ENCODE data around the gene KNOP1. TPM values are rescaled to one million over a fixed set of nuclear protein-coding genes. Genes with fewer than 3 reads are reported as not detected.

Gene KNOP1
- total RNA-seq, 1 donor from 2014 or later, result 77.9 TPM

GRCh38 chr16:19704321-19705145 lies 13.5 kb downstream of the KNOP1 start:
- H3K36me3 Mint-ChIP-seq (ENCODE audit: low read depth), result peaks cover 31% of the 10 kb centered on the region
- no peaks in the 10 kb centered on the region for H3K9me3 Mint-ChIP-seq
- H3K4me1 Mint-ChIP-seq, result peaks cover 9% of the 10 kb centered on the region
- DNase-seq (ENCODE audit: low read depth, low spot score), result no peak
- H3K27me3 Mint-ChIP-seq (ENCODE audit: low read depth), result no peaks in the 10 kb centered on the region
- no peak overlapping the region for H3K4me3 Mint-ChIP-seq
- TF ChIP-seq CTCF (conservative IDR thresholded peaks at IDR 0.05), result no peak
- H3K27ac Mint-ChIP-seq (ENCODE audit: unreplicated experiment), result no peak overlapping the region

- no peaks in the 10 kb centered on the region for H3K9me3 Mint-ChIP-seq
- DNase-seq (ENCODE audit: low read depth, low spot score), result no peak
- H3K4me1 Mint-ChIP-seq, result peaks cover 4% of the 10 kb centered on the region
- no peak overlapping the region for H3K4me3 Mint-ChIP-seq
- peak overlapping the region; percentile 54 for H3K27ac Mint-ChIP-seq (ENCODE audit: unreplicated experiment)
- H3K27me3 Mint-ChIP-seq (ENCODE audit: low read depth), result no peaks in the 10 kb centered on the region
- TF ChIP-seq CTCF (conservative IDR thresholded peaks at IDR 0.05), result no peak
- H3K36me3 Mint-ChIP-seq (ENCODE audit: low read depth), result peaks cover 31% of the 10 kb centered on the region
Measured at GRCh38 chr16:19703172-19703889, 14.7 kb downstream of the KNOP1 start.

- TF ChIP-seq CTCF (conservative IDR thresholded peaks at IDR 0.05), result no peak
- no peak overlapping the region for H3K27ac Mint-ChIP-seq (ENCODE audit: unreplicated experiment)
- no peak overlapping the region for H3K4me3 Mint-ChIP-seq
- H3K9me3 Mint-ChIP-seq, result no peaks in the 10 kb centered on the region
- H3K36me3 Mint-ChIP-seq (ENCODE audit: low read depth), result peaks cover 29% of the 10 kb centered on the region
- no peaks in the 10 kb centered on the region for H3K27me3 Mint-ChIP-seq (ENCODE audit: low read depth)
- no peak for DNase-seq (ENCODE audit: low read depth, low spot score)
- H3K4me1 Mint-ChIP-seq, result peaks cover 4% of the 10 kb centered on the region
Measured at GRCh38 chr16:19701091-19701490, 16.9 kb downstream of the KNOP1 start.

- no peak overlapping the region for H3K27ac Mint-ChIP-seq (ENCODE audit: unreplicated experiment)
- H3K36me3 Mint-ChIP-seq (ENCODE audit: low read depth), result peaks cover 29% of the 10 kb centered on the region
- H3K4me3 Mint-ChIP-seq, result no peak overlapping the region
- no peak for TF ChIP-seq CTCF (conservative IDR thresholded peaks at IDR 0.05)
- H3K9me3 Mint-ChIP-seq, result no peaks in the 10 kb centered on the region
- DNase-seq (ENCODE audit: low read depth, low spot score), result no peak
- peaks cover 4% of the 10 kb centered on the region for H3K4me1 Mint-ChIP-seq
- no peaks in the 10 kb centered on the region for H3K27me3 Mint-ChIP-seq (ENCODE audit: low read depth)
Measured at GRCh38 chr16:19700319-19700781, 17.7 kb downstream of the KNOP1 start.

GRCh38 chr16:19699472-19699871 lies 18.6 kb downstream of the KNOP1 start:
- no peaks in the 10 kb centered on the region for H3K9me3 Mint-ChIP-seq
- H3K27me3 Mint-ChIP-seq (ENCODE audit: low read depth), result no peaks in the 10 kb centered on the region
- TF ChIP-seq CTCF (conservative IDR thresholded peaks at IDR 0.05), result no peak
- peaks cover 24% of the 10 kb centered on the region for H3K36me3 Mint-ChIP-seq (ENCODE audit: low read depth)
- no peak overlapping the region for H3K27ac Mint-ChIP-seq (ENCODE audit: unreplicated experiment)
- H3K4me3 Mint-ChIP-seq, result no peak overlapping the region
- H3K4me1 Mint-ChIP-seq, result peaks cover 4% of the 10 kb centered on the region
- DNase-seq (ENCODE audit: low read depth, low spot score), result no peak

Data from neural crest cell (in vitro differentiated cells).